ENCODE results near the gene XKR8.

Gene XKR8

GRCh38 chr1:27940297-27940696 lies 19.5 kb upstream of the XKR8 start:
- no peak overlapping the region for H3K4me3 ChIP-seq (ENCODE audit: control insufficient read depth, low read depth, low read length)
- peak; percentile 24 for DNase-seq (ENCODE audit: low read depth)
- peak; percentile 33 for TF ChIP-seq CTCF (conservative IDR thresholded peaks at IDR 0.05; ENCODE audit: control insufficient read depth, insufficient read depth, low read depth, low read length)

- no peak for DNase-seq (ENCODE audit: low read depth)
- no peak for TF ChIP-seq CTCF (conservative IDR thresholded peaks at IDR 0.05; ENCODE audit: control insufficient read depth, insufficient read depth, low read depth, low read length)
- no peak overlapping the region for H3K4me3 ChIP-seq (ENCODE audit: control insufficient read depth, low read depth, low read length)
Measured at GRCh38 chr1:27940870-27941560, 18.8 kb upstream of the XKR8 start.

GRCh38 chr1:27941671-27942540 lies 17.9 kb upstream of the XKR8 start:
- TF ChIP-seq CTCF (conservative IDR thresholded peaks at IDR 0.05; ENCODE audit: control insufficient read depth, insufficient read depth, low read depth, low read length): no peak
- H3K4me3 ChIP-seq (ENCODE audit: control insufficient read depth, low read depth, low read length): no peak overlapping the region
- no peak for DNase-seq (ENCODE audit: low read depth)

- no peak for DNase-seq (ENCODE audit: low read depth)
- no peak overlapping the region for H3K4me3 ChIP-seq (ENCODE audit: control insufficient read depth, low read depth, low read length)
- no peak for TF ChIP-seq CTCF (conservative IDR thresholded peaks at IDR 0.05; ENCODE audit: control insufficient read depth, insufficient read depth, low read depth, low read length)
Measured at GRCh38 chr1:27945020-27945419, 14.8 kb upstream of the XKR8 start.

- DNase-seq (ENCODE audit: low read depth): no peak
- TF ChIP-seq CTCF (conservative IDR thresholded peaks at IDR 0.05; ENCODE audit: control insufficient read depth, insufficient read depth, low read depth, low read length): no peak
- no peak overlapping the region for H3K4me3 ChIP-seq (ENCODE audit: control insufficient read depth, low read depth, low read length)
Measured at GRCh38 chr1:27949027-27949426, 10.7 kb upstream of the XKR8 start.

- no peak for TF ChIP-seq CTCF (conservative IDR thresholded peaks at IDR 0.05; ENCODE audit: control insufficient read depth, insufficient read depth, low read depth, low read length)
- DNase-seq (ENCODE audit: low read depth): no peak
- no peak overlapping the region for H3K4me3 ChIP-seq (ENCODE audit: control insufficient read depth, low read depth, low read length)
Measured at GRCh38 chr1:27951396-27951795, 8.4 kb upstream of the XKR8 start.

Measured in fibroblast of mammary gland (primary cell).